T-helper 9 cell (primary cell): ENCODE data around the gene PAM16.

Source experiments
- DNase-seq: peaks from one replicate; pipeline ENCODE4 v3.0.0-alpha.2; 2020

The PAM16 gene

GRCh38 chr16:4370570-4371356 lies 19.6 kb upstream of the PAM16 start:
- no peak for DNase-seq

GRCh38 chr16:4370151-4370550 lies 19.0 kb upstream of the PAM16 start:
- no peak for DNase-seq

- DNase-seq: no peak
Measured at GRCh38 chr16:4369007-4369733, 18.0 kb upstream of the PAM16 start.

- DNase-seq: no peak
Measured at GRCh38 chr16:4367393-4367856, 16.3 kb upstream of the PAM16 start.

GRCh38 chr16:4366016-4366415 lies 14.9 kb upstream of the PAM16 start:
- no peak for DNase-seq

GRCh38 chr16:4365615-4366014 lies 14.5 kb upstream of the PAM16 start:
- no peak for DNase-seq

GRCh38 chr16:4365014-4365406 lies 13.9 kb upstream of the PAM16 start:
- no peak for DNase-seq

- no peak for DNase-seq
Measured at GRCh38 chr16:4364196-4365013, 13.3 kb upstream of the PAM16 start.

- no peak for DNase-seq
Measured at GRCh38 chr16:4362476-4363135, 11.5 kb upstream of the PAM16 start.

GRCh38 chr16:4361944-4362311 lies 10.8 kb upstream of the PAM16 start:
- no peak for DNase-seq

- DNase-seq: no peak
Measured at GRCh38 chr16:4361033-4361943, 10.2 kb upstream of the PAM16 start.

- no peak for DNase-seq
Measured at GRCh38 chr16:4360538-4361021, 9.5 kb upstream of the PAM16 start.

GRCh38 chr16:4359914-4360313 lies 8.8 kb upstream of the PAM16 start:
- no peak for DNase-seq

GRCh38 chr16:4358831-4359561 lies 7.9 kb upstream of the PAM16 start:
- peak; percentile 68 for DNase-seq

GRCh38 chr16:4358236-4358635 lies 7.1 kb upstream of the PAM16 start:
- no peak for DNase-seq

GRCh38 chr16:4356820-4357219 lies 5.7 kb upstream of the PAM16 start:
- no peak for DNase-seq

GRCh38 chr16:4354512-4355409 lies 3.6 kb upstream of the PAM16 start:
- DNase-seq: no peak

- DNase-seq: no peak
Measured at GRCh38 chr16:4353675-4354074, 2.6 kb upstream of the PAM16 start.

- DNase-seq: no peak
Measured at GRCh38 chr16:4352843-4353242, 1.7 kb upstream of the PAM16 start.

- DNase-seq: no peak
Measured at GRCh38 chr16:4351880-4352279, 759 bp upstream of the PAM16 start.
